Lower leg skin (tissue), 4 donors: ENCODE measurements around the gene PDXK. TPM values are rescaled to one million over a fixed set of nuclear protein-coding genes. Genes with fewer than 3 reads are reported as not detected.

Experiments used
- DNase-seq, 2 donors: peaks; one replicate each; pipeline ENCODE4 v3.0.0-alpha.2; 2019; ENCODE audit warnings: low spot score in 2 of 2
- H3K4me3 ChIP-seq: fragments of 200-600 bp; sonication (generic); 2 replicates; pipeline ENCODE4 v1.5.1; 2017; ENCODE audit warnings: mild to moderate bottlenecking, low read depth; ENCODE audit not compliant: poor library complexity, severe bottlenecking
- POLR2A ChIP-seq, 2 donors: fragments of 450-650 bp; IDR thresholded peaks; one replicate each; pipeline ENCODE4 v1.6.1; 2016 to 2017; ENCODE audit warnings: antibody characterized with exemption in 2 of 2, mild to moderate bottlenecking in 1 of 2, moderate library complexity in 1 of 2
- WGBS, 2 donors: methylation state at CpG; one replicate each; pipeline ENCODE4 v1.1.5; 2018; 5-methylcytosine and 5-hydroxymethylcytosine counted together
- intact Hi-C: fragments of 100-400 bp; cut with DNase I; formaldehyde crosslinking; loops from one replicate; pipeline ENCODE4 v1.15.0; 2023; ENCODE audit warnings: low total_unique reads
- total RNA-seq, 4 donors: library from RNA; depleted of rRNA; stranded (reverse); fragments of >200 nt; gene quantifications; one replicate each; pipeline ENCODE4 v1.1.0, GENCODE V29; 2016
- TF ChIP-seq, protein P1 (sequence below), 3 donors: fragments of 450-650 bp; IDR thresholded peaks; one replicate each; pipeline ENCODE4 v1.5.1; 2016; ENCODE audit warnings: antibody characterized with exemption in 3 of 3, mild to moderate bottlenecking in 3 of 3, moderate library complexity in 2 of 3

PDXK gene
- total RNA-seq, 4 donors from 2014 or later = 19.5 to 55.6 (median 42.1) TPM

DNA sequence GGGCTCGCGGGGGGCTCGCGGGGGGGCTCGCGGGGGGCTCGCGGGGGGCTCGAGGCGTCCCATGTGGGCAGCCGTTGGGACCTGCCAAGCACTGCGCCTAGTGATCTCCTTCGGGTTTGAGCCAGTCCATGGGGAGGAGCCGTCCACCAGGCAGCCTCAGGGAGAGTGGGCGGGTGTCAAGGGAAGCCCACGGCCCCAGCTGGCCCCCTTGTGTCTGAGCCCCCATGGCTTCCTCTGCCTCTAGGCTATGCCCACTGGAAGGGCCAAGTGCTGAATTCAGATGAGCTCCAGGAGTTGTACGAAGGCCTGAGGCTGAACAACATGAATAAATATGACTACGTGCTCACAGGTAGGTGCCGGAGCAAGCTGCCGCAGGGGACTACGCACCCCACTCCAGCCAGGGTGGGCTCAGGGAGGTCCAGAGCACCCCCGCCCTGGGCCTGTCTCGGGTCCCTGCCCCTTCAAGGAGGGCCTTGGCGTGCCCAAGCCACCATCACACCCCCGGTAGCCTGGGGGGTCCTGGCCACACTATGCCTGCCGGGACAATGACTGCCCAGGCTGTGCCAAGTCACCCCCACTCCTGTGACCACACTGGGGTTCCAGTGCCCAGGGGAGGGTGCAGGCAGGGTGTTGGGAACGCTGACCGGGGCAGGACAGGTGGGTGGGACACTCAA lies 22.6 kb downstream of the PDXK start:
- no peak overlapping the region for H3K4me3 ChIP-seq
- 79 to 86% methylated on average over 9 to 11 of the region's 28 CpGs for WGBS, 2 donors
- DNase-seq = no peak
- intact Hi-C loops = no loop called here
- TF ChIP-seq POLR2A (IDR thresholded peaks at IDR 0.05) = no peak
- TF ChIP-seq, protein P1, sequence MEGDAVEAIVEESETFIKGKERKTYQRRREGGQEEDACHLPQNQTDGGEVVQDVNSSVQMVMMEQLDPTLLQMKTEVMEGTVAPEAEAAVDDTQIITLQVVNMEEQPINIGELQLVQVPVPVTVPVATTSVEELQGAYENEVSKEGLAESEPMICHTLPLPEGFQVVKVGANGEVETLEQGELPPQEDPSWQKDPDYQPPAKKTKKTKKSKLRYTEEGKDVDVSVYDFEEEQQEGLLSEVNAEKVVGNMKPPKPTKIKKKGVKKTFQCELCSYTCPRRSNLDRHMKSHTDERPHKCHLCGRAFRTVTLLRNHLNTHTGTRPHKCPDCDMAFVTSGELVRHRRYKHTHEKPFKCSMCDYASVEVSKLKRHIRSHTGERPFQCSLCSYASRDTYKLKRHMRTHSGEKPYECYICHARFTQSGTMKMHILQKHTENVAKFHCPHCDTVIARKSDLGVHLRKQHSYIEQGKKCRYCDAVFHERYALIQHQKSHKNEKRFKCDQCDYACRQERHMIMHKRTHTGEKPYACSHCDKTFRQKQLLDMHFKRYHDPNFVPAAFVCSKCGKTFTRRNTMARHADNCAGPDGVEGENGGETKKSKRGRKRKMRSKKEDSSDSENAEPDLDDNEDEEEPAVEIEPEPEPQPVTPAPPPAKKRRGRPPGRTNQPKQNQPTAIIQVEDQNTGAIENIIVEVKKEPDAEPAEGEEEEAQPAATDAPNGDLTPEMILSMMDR (IDR thresholded peaks at IDR 0.05) = no peak

DNA sequence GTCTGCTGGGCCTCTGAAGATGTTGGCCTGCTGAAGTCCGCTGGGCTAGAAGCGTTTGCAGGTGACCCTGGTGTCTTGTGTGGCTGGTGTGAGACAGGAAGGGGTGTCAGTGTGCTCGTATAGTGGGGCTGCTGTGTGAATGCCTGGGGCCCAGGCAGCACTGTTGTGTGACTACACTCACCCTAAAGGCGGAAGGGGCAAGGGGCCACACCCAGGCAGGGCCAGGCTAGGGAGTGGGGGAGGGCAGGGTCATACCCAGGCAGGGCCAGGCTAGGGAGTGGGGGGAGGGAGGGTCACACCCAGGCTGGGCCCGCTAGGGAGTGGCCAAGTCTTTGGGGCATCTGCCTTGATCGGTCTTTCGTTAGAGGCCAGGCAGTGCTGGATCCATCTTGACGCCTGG lies 25.0 kb downstream of the PDXK start:
- intact Hi-C loops = no loop called here
- H3K4me3 ChIP-seq = no peak overlapping the region
- DNase-seq = no peak
- TF ChIP-seq, protein P1 (IDR thresholded peaks at IDR 0.05) = no peak
- TF ChIP-seq POLR2A (IDR thresholded peaks at IDR 0.05) = no peak
- 86 to 89% methylated on average over 8 of the region's 8 CpGs for WGBS, 2 donors

DNA sequence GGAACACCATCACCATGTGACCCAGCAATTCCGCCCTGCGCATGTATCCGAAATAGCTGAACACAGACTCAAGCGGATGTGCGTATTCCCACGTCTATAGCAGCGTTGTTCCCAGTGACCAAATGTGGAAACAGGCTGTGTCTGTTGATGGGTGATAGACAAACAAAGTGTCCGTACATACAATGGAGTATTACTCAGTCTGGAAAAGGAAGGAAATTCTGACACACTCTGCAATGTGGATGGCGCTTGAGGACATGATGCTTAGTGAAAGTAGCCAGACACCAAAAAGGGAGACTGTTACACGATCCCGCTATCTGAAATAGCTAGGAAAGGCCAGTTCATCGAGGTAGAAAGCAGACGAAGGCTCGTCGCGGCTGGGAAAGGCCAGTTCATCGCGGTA lies 25.8 kb downstream of the PDXK start:
- TF ChIP-seq, protein P1 (IDR thresholded peaks at IDR 0.05) = no peak
- no peak for TF ChIP-seq POLR2A (IDR thresholded peaks at IDR 0.05)
- 96 to 97% methylated on average over 18 of the region's 18 CpGs for WGBS, 2 donors
- no peak for DNase-seq
- intact Hi-C loops = no loop called here
- H3K4me3 ChIP-seq = no peak overlapping the region

DNA sequence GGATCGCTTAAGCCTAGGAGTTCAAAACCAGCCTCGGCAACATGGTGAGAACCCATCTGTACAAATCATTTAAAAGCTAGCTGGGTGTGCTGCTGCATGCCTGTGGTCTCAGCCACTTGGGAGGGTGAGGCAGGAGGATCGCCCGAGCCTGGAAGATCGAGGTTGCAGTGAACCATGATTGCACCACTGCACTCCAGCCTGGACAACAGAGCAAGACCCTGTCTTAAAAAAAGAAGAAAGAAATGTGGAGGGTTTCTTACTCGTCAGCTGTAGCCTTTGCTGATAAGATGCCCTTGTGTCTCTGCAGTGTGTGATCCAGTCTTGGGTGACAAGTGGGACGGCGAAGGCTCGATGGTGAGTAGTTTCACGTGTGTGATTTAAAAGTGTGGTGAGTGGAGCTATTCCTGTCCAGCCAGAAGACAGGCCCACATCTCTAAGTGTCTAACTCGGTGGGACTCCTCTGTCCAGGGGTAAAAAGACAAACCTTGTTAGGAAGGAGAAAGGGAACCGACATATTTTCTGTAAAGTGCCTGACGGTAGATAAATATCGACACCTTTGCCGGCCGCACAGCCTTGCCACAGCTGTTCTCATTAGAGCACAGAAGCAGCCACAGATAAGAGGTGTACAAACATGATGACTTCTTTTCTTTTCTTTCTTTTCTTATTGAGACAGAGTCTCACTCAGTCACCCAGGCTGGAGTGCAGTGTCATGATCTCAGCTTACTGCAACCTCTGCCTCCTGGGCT lies 27.0 kb downstream of the PDXK start:
- TF ChIP-seq, protein P1 (IDR thresholded peaks at IDR 0.05) = no peak
- TF ChIP-seq POLR2A (IDR thresholded peaks at IDR 0.05) = no peak
- H3K4me3 ChIP-seq = no peak overlapping the region
- intact Hi-C loops = no loop called here
- 91% methylated on average over 16 of the region's 16 CpGs for WGBS, 2 donors
- DNase-seq = no peak

DNA sequence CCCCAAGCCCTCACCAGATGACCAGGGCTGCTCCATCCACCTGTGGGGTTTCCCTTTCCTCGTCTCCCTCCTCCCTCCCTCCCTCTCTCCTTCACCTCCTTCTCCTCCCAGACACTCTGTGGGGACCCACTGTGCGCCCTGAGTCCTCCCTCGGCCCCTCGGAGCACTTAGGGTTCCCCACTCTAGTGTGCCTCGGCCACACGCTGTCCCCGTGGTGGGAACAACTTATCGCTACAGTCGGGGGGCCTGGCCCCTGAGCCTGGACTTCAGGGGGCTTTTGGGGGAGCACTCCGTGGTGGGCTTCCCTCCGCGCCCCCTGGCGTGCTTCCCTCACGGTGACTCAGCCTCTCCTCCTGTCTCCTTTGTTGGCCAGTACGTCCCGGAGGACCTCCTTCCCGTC lies 29.7 kb downstream of the PDXK start:
- no peak for DNase-seq
- TF ChIP-seq, protein P1 (IDR thresholded peaks at IDR 0.05) = no peak
- no peak for TF ChIP-seq POLR2A (IDR thresholded peaks at IDR 0.05)
- WGBS, 2 donors = 92 to 95% methylated on average over 17 of the region's 17 CpGs
- H3K4me3 ChIP-seq = no peak overlapping the region
- intact Hi-C loops = no loop called here
